IMR-90 (cell line): ENCODE data around the gene C4orf33. TPM values are rescaled to one million over a fixed set of nuclear protein-coding genes. Genes with fewer than 3 reads are reported as not detected.

Experiments used
- ATAC-seq: fragments of 200-7000 bp; cut with Tn5 transposase; 2 replicates; pipeline ENCODE4 v1.9.1; 2020; ENCODE audit warnings: low read depth, mild to moderate bottlenecking, moderate library complexity
- BruUV-seq: library from RNA; stranded (reverse); fragments of 400-500 nt; replicated peaks from 2 replicates; lab custom pipeline; 2021; lab: Mats Ljungman, UMichigan
- CTCF ChIA-PET: fragments of 300-600 bp; formaldehyde crosslinking; extraction: SDS; loops from one replicate; lab custom pipeline; 2021; ENCODE audit warnings: antibody characterized with exemption; lab: Yijun Ruan, JAX
- POLR2A ChIA-PET: fragments of 300-600 bp; sonication (Branson Sonifier 250); formaldehyde crosslinking; loops from one replicate; lab custom pipeline; 2022; ENCODE audit warnings: antibody characterized with exemption; ENCODE audit not compliant: unreplicated experiment; lab: Charles Lee
- DNase-seq: peaks from one replicate; pipeline ENCODE4 v3.0.0; 2013
- H2AFZ ChIP-seq: replicated peaks from 2 replicates; pipeline ENCODE3; 2013; ENCODE audit warnings: low read length, mild to moderate bottlenecking; ENCODE audit not compliant: poor library complexity
- H2AK5ac ChIP-seq: 2 replicates; pipeline ENCODE4 v1.6.1; 2013; ENCODE audit warnings: low read depth, low read length, inconsistent platforms
- H2AK9ac ChIP-seq: replicated peaks from 2 replicates; pipeline ENCODE3; 2013; ENCODE audit warnings: mild to moderate bottlenecking, low read depth, low read length, moderate library complexity; ENCODE audit not compliant: poor library complexity
- H2BK120ac ChIP-seq: 2 replicates; pipeline ENCODE4 v1.6.1; 2013; ENCODE audit warnings: low read depth, low read length, inconsistent platforms
- H2BK15ac ChIP-seq: 3 replicates; pipeline ENCODE4 v1.6.1; 2013; ENCODE audit warnings: low read depth, low read length, inconsistent platforms
- H2BK20ac ChIP-seq: 2 replicates; pipeline ENCODE4 v1.6.1; 2013; ENCODE audit warnings: low read depth, mild to moderate bottlenecking, inconsistent platforms, low read length, moderate library complexity
- H2BK5ac ChIP-seq: 2 replicates; pipeline ENCODE4 v1.6.1; 2013; ENCODE audit warnings: mild to moderate bottlenecking, low read depth, low read length, inconsistent platforms; ENCODE audit not compliant: poor library complexity, severe bottlenecking
- H3K14ac ChIP-seq: replicated peaks from 2 replicates; pipeline ENCODE4 v1.6.1; 2013; ENCODE audit warnings: low read depth, low read length, inconsistent platforms
- H3K18ac ChIP-seq: 2 replicates; pipeline ENCODE4 v1.6.1; 2013; ENCODE audit warnings: low read depth, low read length, control low read depth
- H3K23ac ChIP-seq: 2 replicates; pipeline ENCODE4 v1.6.1; 2013; ENCODE audit warnings: low read depth, low read length, inconsistent platforms
- H3K27ac ChIP-seq: 2 replicates; pipeline ENCODE4 v1.5.1; 2013; ENCODE audit warnings: mild to moderate bottlenecking, control low read depth, low read length; ENCODE audit not compliant: insufficient read depth
- H3K27me3 ChIP-seq: 2 replicates; pipeline ENCODE4 v1.6.1; 2013; ENCODE audit warnings: low read length; ENCODE audit not compliant: control insufficient read depth, insufficient read depth
- H3K36me3 ChIP-seq: 2 replicates; pipeline ENCODE4 v1.6.1; 2013; ENCODE audit warnings: low read length, mixed read lengths; ENCODE audit not compliant: control insufficient read depth, insufficient read depth
- H3K4ac ChIP-seq: 2 replicates; pipeline ENCODE4 v1.6.1; 2013; ENCODE audit warnings: low read depth, low read length, inconsistent platforms
- H3K4me1 ChIP-seq: 2 replicates; pipeline ENCODE4 v1.6.1; 2013; ENCODE audit warnings: low read length, mixed read lengths; ENCODE audit not compliant: control insufficient read depth, insufficient read depth
- H3K4me2 ChIP-seq: 2 replicates; pipeline ENCODE4 v1.6.1; 2013; ENCODE audit warnings: low read depth, mild to moderate bottlenecking, control low read depth, low read length, moderate library complexity
- H3K4me3 ChIP-seq: 2 replicates; pipeline ENCODE4 v1.5.1; 2013; ENCODE audit warnings: low read depth, mild to moderate bottlenecking, control low read depth, low read length, moderate library complexity; ENCODE audit not compliant: insufficient read depth
- H3K56ac ChIP-seq: 2 replicates; pipeline ENCODE4 v1.6.1; 2013; ENCODE audit warnings: low read length, inconsistent platforms; ENCODE audit not compliant: insufficient read depth; ENCODE audit errors: extremely low read depth
- H3K79me1 ChIP-seq, 2 experiments: 2 replicates each; pipeline ENCODE4 v1.6.1; 2013; ENCODE audit warnings: low read length in 2 of 2, inconsistent platforms in 1 of 2, low read depth in 1 of 2
- H3K9ac ChIP-seq: 2 replicates; pipeline ENCODE4 v1.6.1; 2013; ENCODE audit warnings: low read depth, low read length, control low read depth
- H3K9me1 ChIP-seq: 2 replicates; pipeline ENCODE4 v1.6.1; 2013; ENCODE audit warnings: low read length, inconsistent platforms; ENCODE audit not compliant: insufficient read depth
- H3K9me3 ChIP-seq: 2 replicates; pipeline ENCODE4 v1.6.1; 2013; ENCODE audit warnings: low read length; ENCODE audit not compliant: control insufficient read depth, insufficient read depth
- H4K20me1 ChIP-seq: 2 replicates; pipeline ENCODE4 v1.6.1; 2013; ENCODE audit warnings: low read length, inconsistent platforms; ENCODE audit not compliant: insufficient read depth
- H4K5ac ChIP-seq: 2 replicates; pipeline ENCODE4 v1.6.1; 2013; ENCODE audit warnings: mild to moderate bottlenecking, low read depth, low read length, control low read depth
- H4K8ac ChIP-seq, 2 experiments: 2 replicates each; pipeline ENCODE4 v1.6.1; 2013; ENCODE audit warnings: low read depth in 2 of 2, low read length in 2 of 2, control low read depth in 1 of 2, inconsistent platforms in 1 of 2
- H4K91ac ChIP-seq: 2 replicates; pipeline ENCODE4 v1.6.1; 2013; ENCODE audit warnings: low read depth, low read length, inconsistent platforms; ENCODE audit not compliant: insufficient read depth
- BHLHE40 ChIP-seq: fragments of 150-350 bp; IDR thresholded peaks from 2 replicates; pipeline ENCODE4 v1.6.1; 2016; ENCODE audit warnings: mild to moderate bottlenecking, low read depth, low read length
- CEBPB ChIP-seq: IDR thresholded peaks from 2 replicates; pipeline ENCODE4 v1.6.1; 2012; ENCODE audit warnings: low read depth, low read length, improper control_type of control experiment
- CHD1 ChIP-seq: IDR thresholded peaks from 2 replicates; pipeline ENCODE4 v1.6.1; 2012; ENCODE audit warnings: low read depth, low read length, improper control_type of control experiment
- CTCF ChIP-seq: conservative IDR thresholded peaks from 2 replicates; pipeline ENCODE4 v1.5.1; 2012; ENCODE audit warnings: mild to moderate bottlenecking, low read depth, low read length, improper control_type of control experiment
- ELK1 ChIP-seq: fragments of 150-350 bp; IDR thresholded peaks from 2 replicates; pipeline ENCODE4 v1.6.1; 2016; ENCODE audit warnings: low read depth, mild to moderate bottlenecking, low read length, moderate library complexity, borderline replicate concordance
- FOS ChIP-seq: fragments of 150-350 bp; IDR thresholded peaks from 2 replicates; pipeline ENCODE4 v1.6.1; 2016; ENCODE audit warnings: low read depth, low read length
- MAFK ChIP-seq: IDR thresholded peaks from 2 replicates; pipeline ENCODE4 v1.6.1; 2012; ENCODE audit warnings: low read depth, low read length, improper control_type of control experiment
- MAZ ChIP-seq: IDR thresholded peaks from 2 replicates; pipeline ENCODE4 v1.6.1; 2012; ENCODE audit warnings: low read depth, mild to moderate bottlenecking, low read length, improper control_type of control experiment, moderate library complexity, borderline replicate concordance
- MXI1 ChIP-seq: IDR thresholded peaks from 2 replicates; pipeline ENCODE4 v1.6.1; 2012; ENCODE audit warnings: low read depth, mild to moderate bottlenecking, low read length, moderate library complexity, borderline replicate concordance
- NFE2L2 ChIP-seq: fragments of 150-350 bp; IDR thresholded peaks from 2 replicates; pipeline ENCODE4 v1.6.1; 2016; ENCODE audit warnings: low read depth, mild to moderate bottlenecking, low read length
- POLR2A ChIP-seq: IDR thresholded peaks from 2 replicates; pipeline ENCODE4 v1.6.1; 2012; ENCODE audit warnings: mild to moderate bottlenecking, low read depth, low read length
- RAD21 ChIP-seq: IDR thresholded peaks from 2 replicates; pipeline ENCODE4 v1.6.1; 2012; ENCODE audit warnings: low read length, improper control_type of control experiment
- RCOR1 ChIP-seq: IDR thresholded peaks from 2 replicates; pipeline ENCODE4 v1.6.1; 2012; ENCODE audit warnings: mild to moderate bottlenecking, low read length, improper control_type of control experiment; ENCODE audit not compliant: insufficient replicate concordance
- RFX5 ChIP-seq: IDR thresholded peaks from 2 replicates; pipeline ENCODE4 v1.8.0; 2012; ENCODE audit warnings: low read depth, mild to moderate bottlenecking, low read length, moderate library complexity
- SMC3 ChIP-seq: fragments of 150-350 bp; IDR thresholded peaks from 2 replicates; pipeline ENCODE4 v1.6.1; 2016; ENCODE audit warnings: low read depth, mild to moderate bottlenecking, antibody characterized with exemption, low read length, moderate library complexity
- USF2 ChIP-seq: fragments of 150-350 bp; IDR thresholded peaks from 2 replicates; pipeline ENCODE4 v1.6.1; 2017; ENCODE audit warnings: mild to moderate bottlenecking, antibody characterized with exemption, low read length, low read depth
- WGBS, 2 experiments: methylation state at CpG; one replicate each; pipeline versions ENCODE4 v1.1.5 to v1.1.7; 2013; ENCODE audit warnings: missing lambda C conversion rate in 2 of 2; ENCODE audit not compliant: insufficient read length in 1 of 2; ENCODE audit errors: extremely low coverage in 2 of 2; 5-methylcytosine and 5-hydroxymethylcytosine counted together
- dilution Hi-C: fragments of 300-500 bp; cut with HindIII; formaldehyde crosslinking; loops from one replicate; pipeline ENCODE4 v1.14.3; 2018; ENCODE audit warnings: low sequenced_read_pairs; ENCODE audit not compliant: unreplicated experiment
- in situ Hi-C: fragments of 300-500 bp; cut with MboI; formaldehyde crosslinking; loops from 3 replicates; pipeline ENCODE4 v1.14.3; 2019; ENCODE audit warnings: low sequenced_read_pairs, inconsistent platforms, mixed read lengths
- intact Hi-C: fragments of 100-400 bp; cut with micrococcal nuclease; formaldehyde crosslinking; loops from 2 replicates; pipeline ENCODE4 v1.10.0; 2022
- polyA plus RNA-seq, 3 experiments: library from polyadenylated mRNA; depleted of rRNA; stranded (reverse); fragments of >200 nt; gene quantifications; 2 replicates each; pipeline ENCODE4 v1.2.3, GENCODE V29; 2012; ENCODE audit warnings: low replicate concordance in 1 of 3
- total RNA-seq: library from RNA; depleted of rRNA; stranded (reverse); fragments of >200 nt; gene quantifications from 2 replicates; pipeline ENCODE4 v1.2.3, GENCODE V29; 2012

Gene C4orf33
- total and polyA plus RNA-seq, 2 of the 4 experiments (the other 2 are of a cell fraction), result 4.7 to 5.3 TPM

- H2BK20ac ChIP-seq, result no peak overlapping the region
- no peak overlapping the region for H3K18ac ChIP-seq
- in situ Hi-C loops (no loop called here), intact Hi-C loops (no loop called here), dilution Hi-C loops (no loop called here)
- no peak overlapping the region for H2BK15ac ChIP-seq
- no peaks in the 10 kb centered on the region for H3K9me1 ChIP-seq
- no peak overlapping the region for H4K5ac ChIP-seq
- no peak overlapping the region for H3K4me2 ChIP-seq
- H3K36me3 ChIP-seq, result no peaks in the 10 kb centered on the region
- no peaks in the 10 kb centered on the region for H3K79me1 ChIP-seq
- no peak overlapping the region for H3K9ac ChIP-seq
- no peak overlapping the region for H3K56ac ChIP-seq
- no peak overlapping the region for H2AK9ac ChIP-seq
- no peaks in the 10 kb centered on the region for H3K4me1 ChIP-seq
- H3K4ac ChIP-seq, result no peak overlapping the region
- no peaks in the 10 kb centered on the region for H3K9me3 ChIP-seq
- H3K27me3 ChIP-seq, result no peaks in the 10 kb centered on the region
- ChIA-PET CTCF (no interaction called here), POLR2A (no interaction called here)
- ATAC-seq (no peak), DNase-seq (no peak)
- H4K91ac ChIP-seq, result no peak overlapping the region
- WGBS, 2 experiments, result no CpG with 5 or more reads among the region's 5 CpGs
- no peak overlapping the region for H3K23ac ChIP-seq
- H2BK5ac ChIP-seq, result no peak overlapping the region
- H3K14ac ChIP-seq, result no peak overlapping the region
- no peak overlapping the region for H3K4me3 ChIP-seq
- no peak overlapping the region for H2AK5ac ChIP-seq
- no peak overlapping the region for H3K27ac ChIP-seq
- H4K8ac ChIP-seq, result no peak overlapping the region
- no peak overlapping the region for H2BK120ac ChIP-seq
- no TSS peak for BruUV-seq
- no peak overlapping the region for H2AFZ ChIP-seq
- H4K20me1 ChIP-seq, result no peaks in the 10 kb centered on the region
- TF ChIP-seq BHLHE40, result no peak
- no peak for TF ChIP-seq RAD21
- TF ChIP-seq MAFK, result no peak
- TF ChIP-seq MAZ, result no peak
- no peak for TF ChIP-seq CTCF
- TF ChIP-seq USF2, result no peak
- no peak for TF ChIP-seq POLR2A
- no peak for TF ChIP-seq CHD1
- TF ChIP-seq SMC3, result no peak
- no peak for TF ChIP-seq MXI1
- TF ChIP-seq CEBPB, result no peak
- TF ChIP-seq FOS, result no peak
- TF ChIP-seq ELK1, result no peak
- TF ChIP-seq RFX5, result no peak
- no peak for TF ChIP-seq RCOR1
- no peak for TF ChIP-seq NFE2L2
These were observed 21.8 kb downstream of the C4orf33 start for GRCh38 chr4:129117705-129118104.
